Small intestine (tissue), 7 donors: ENCODE results near the gene KIAA0408. TPM values are rescaled to one million over a fixed set of nuclear protein-coding genes. Genes with fewer than 3 reads are reported as not detected.
"Not testable (repeated sequence)": the region's sequence is repeated elsewhere in the genome, so short reads cannot be mapped to it uniquely, and the experiment has no call there.

Experiments used
- DNase-seq, 2 donors: peaks; one replicate each; pipeline versions ENCODE4 v3.0.0 to v3.0.0-alpha.2; 2013
- FAIRE-seq: peaks from 2 replicates; lab custom pipeline; 2012; peaks lifted over from hg19 to GRCh38; lab: Jason Lieb, UNC
- H3K27ac ChIP-seq, 3 donors: one replicate each; pipeline ENCODE4 v1.5.1; 2013; ENCODE audit warnings: low read length in 2 of 3, mild to moderate bottlenecking in 2 of 3, control low read depth in 1 of 3, inconsistent platforms in 1 of 3, low read depth in 1 of 3, moderate library complexity in 1 of 3
- H3K27me3 ChIP-seq, 3 donors: one replicate each; pipeline ENCODE4 v1.6.1; 2013; ENCODE audit warnings: low read length in 3 of 3, inconsistent platforms in 1 of 3; ENCODE audit not compliant: control insufficient read depth in 3 of 3, insufficient read depth in 3 of 3
- H3K36me3 ChIP-seq, 3 donors: one replicate each; pipeline ENCODE4 v1.6.1; 2013; ENCODE audit warnings: low read length in 3 of 3, inconsistent platforms in 1 of 3, low read depth in 1 of 3, mild to moderate bottlenecking in 1 of 3, moderate library complexity in 1 of 3; ENCODE audit not compliant: control insufficient read depth in 3 of 3, insufficient read depth in 2 of 3
- H3K4me1 ChIP-seq, 3 donors: one replicate each; pipeline ENCODE4 v1.6.1; 2013; ENCODE audit warnings: low read length in 2 of 3, inconsistent platforms in 1 of 3, low read depth in 1 of 3, mild to moderate bottlenecking in 1 of 3, moderate library complexity in 1 of 3; ENCODE audit not compliant: control insufficient read depth in 3 of 3, insufficient read depth in 2 of 3
- H3K4me3 ChIP-seq, 3 donors: one replicate each; pipeline ENCODE4 v1.5.1; 2013; ENCODE audit warnings: low read length in 3 of 3, control low read depth in 1 of 3, inconsistent platforms in 1 of 3, low read depth in 1 of 3, mild to moderate bottlenecking in 1 of 3, moderate library complexity in 1 of 3
- H3K9me3 ChIP-seq, 2 donors: one replicate each; pipeline ENCODE4 v1.6.1; 2013; ENCODE audit warnings: low read depth in 1 of 2, low read length in 1 of 2; ENCODE audit not compliant: control insufficient read depth in 2 of 2, insufficient read depth in 1 of 2
- WGBS, 3 donors: extraction: QIAGEN DNeasy Blood & Tissue Kit; methylation state at CpG; one replicate each; pipeline ENCODE4 v1.1.7; 2013; 5-methylcytosine and 5-hydroxymethylcytosine counted together
- polyA plus RNA-seq, 4 donors: library from polyadenylated mRNA; stranded (reverse) in 3 of 4; unstranded in 1 of 4; fragments of 200-250 nt in 3 of 4; fragments of 120-200 nt in 1 of 4; gene quantifications; one replicate each; pipeline versions ENCODE4 v1.2.1 to v1.2.3, GENCODE V29; 2013
- donor health status: healthy with polysubstance abuse.
- donor health status: control.
- donor health status: control.
- donor health status: Bipolar disorder and iron deficiency.
- donor health status: healthy.

KIAA0408 gene
- polyA plus RNA-seq, 4 donors = 1.1 to 2.6 (median 2.0) TPM; not detected in 1

DNA sequence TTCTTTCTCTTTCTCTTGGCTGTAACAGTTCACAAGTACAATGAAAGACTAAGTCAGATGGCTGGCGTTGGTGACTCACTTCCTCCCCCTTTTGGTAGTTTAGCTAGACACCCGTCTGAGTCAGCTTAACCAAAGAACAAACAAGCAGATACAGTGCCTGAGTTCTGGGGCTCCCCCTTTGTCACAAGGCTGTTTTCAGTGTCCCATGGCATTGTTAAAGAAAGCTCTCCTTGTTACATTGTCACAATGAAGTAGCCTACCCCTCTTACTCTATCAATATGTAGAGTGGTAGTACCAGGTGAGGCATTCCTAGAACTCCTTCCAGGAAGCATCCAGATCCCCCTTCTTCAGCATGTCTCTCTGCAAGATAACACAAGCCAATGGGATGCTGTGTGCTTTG lies 38.6 kb downstream of the KIAA0408 start:
- H3K4me1 ChIP-seq = no peaks in the 10 kb centered on the region
- H3K27ac ChIP-seq = no peak overlapping the region
- no peak overlapping the region for H3K4me3 ChIP-seq
- FAIRE-seq (peak; percentile 96), DNase-seq (peak; percentile 78 to 87)
- H3K9me3 ChIP-seq = no peaks in the 10 kb centered on the region
- 0 to 1% (median 0%) methylated on average over 2 of the region's 2 CpGs for WGBS, 3 donors
- H3K27me3 ChIP-seq = no peaks in the 10 kb centered on the region
- H3K36me3 ChIP-seq = no peaks in the 10 kb centered on the region

GRCh38 chr6:127415096-127415495 lies 44.1 kb downstream of the KIAA0408 start:
- FAIRE-seq (no peak), DNase-seq (no peak)
- WGBS, 3 donors = 86 to 91% (median 86%) methylated on average over 2 of the region's 2 CpGs
- no peak overlapping the region for H3K27ac ChIP-seq
- H3K36me3 ChIP-seq = no peaks in the 10 kb centered on the region
- no peaks in the 10 kb centered on the region for H3K9me3 ChIP-seq
- no peak overlapping the region for H3K4me3 ChIP-seq
- H3K4me1 ChIP-seq = no peaks in the 10 kb centered on the region
- no peaks in the 10 kb centered on the region for H3K27me3 ChIP-seq

DNA sequence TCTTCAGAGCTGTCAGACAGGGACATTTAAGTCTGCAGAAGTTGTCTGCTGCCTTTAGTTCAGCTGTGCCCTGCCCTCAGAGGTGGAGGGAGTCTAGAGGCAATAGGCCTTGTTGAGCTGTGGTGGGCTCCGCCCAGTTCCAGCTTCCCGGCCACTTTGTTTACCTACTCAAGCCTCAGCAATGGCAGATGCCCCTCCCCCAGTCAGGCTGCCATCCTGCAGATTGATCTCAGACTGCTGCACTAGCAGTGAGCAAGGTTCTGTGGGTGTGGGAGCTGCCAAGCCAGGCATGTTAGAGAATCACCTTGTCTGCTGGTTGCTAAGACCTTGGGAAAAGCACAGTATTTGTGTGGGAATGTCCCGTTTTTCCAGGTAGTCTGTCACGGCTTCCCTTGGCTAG lies 46.1 kb downstream of the KIAA0408 start:
- not testable (repeated sequence) for FAIRE-seq, H3K27ac ChIP-seq, H3K4me1 ChIP-seq, H3K36me3 ChIP-seq, H3K4me3 ChIP-seq, H3K27me3 ChIP-seq, H3K9me3 ChIP-seq
- DNase-seq = peak; percentile 20 to 41
- WGBS, 3 donors = 16 to 66% (median 28%) methylated on average over 4 of the region's 4 CpGs

- H3K4me1 ChIP-seq, FAIRE-seq, DNase-seq, H3K4me3 ChIP-seq, H3K27ac ChIP-seq, H3K36me3 ChIP-seq, H3K27me3 ChIP-seq, H3K9me3 ChIP-seq: not testable (repeated sequence)
- 95 to 96% (median 96%) methylated on average over 8 of the region's 8 CpGs for WGBS, 3 donors
Observed at GRCh38 chr6:127412016-127412415, 47.2 kb downstream of the KIAA0408 start.

Other genes starting within 250 kb of the KIAA0408 start
- 10 to 100 TPM; 15.1 to 42.1 (median 23.5) TPM for gene RNF146, start 192.5 kb downstream of the KIAA0408 start, polyA plus RNA-seq
- 10 to 100 TPM; 50.0 to 62.2 (median 60.0) TPM for gene ECHDC1, start 115.8 kb downstream of the KIAA0408 start, polyA plus RNA-seq
- gene C6orf58, start 117.8 kb upstream of the KIAA0408 start, polyA plus RNA-seq = under 1 TPM in 2 of 4 donors, not detected in 2; 0.06 to 0.09 TPM